MM.1S (cell line): Measurements from ENCODE around the gene MTHFD2.

Experiments
- CTCF ChIP-seq: fragments of 300-600 bp; sonication (generic); IDR thresholded peaks from 2 replicates; pipeline ENCODE4 v1.5.1; 2016; ENCODE audit warnings: antibody characterized with exemption, low read length, mixed read lengths
- EZH2 ChIP-seq: fragments of 300-600 bp; sonication (generic); optimal IDR thresholded peaks from 2 replicates; pipeline ENCODE3; 2017; ENCODE audit warnings: low read depth, mild to moderate bottlenecking, antibody characterized with exemption, low read length, mixed read lengths

GRCh38 chr2:74164761-74165160, 33.7 kb upstream of the MTHFD2 start:
- no peak for TF ChIP-seq EZH2
- no peak for TF ChIP-seq CTCF
